Measurements from ENCODE around the gene GLS. TPM values are rescaled to one million over a fixed set of nuclear protein-coding genes. Genes with fewer than 3 reads are reported as not detected.

The GLS gene
- total RNA-seq, 4 donors from 2014 or later: 12.4 to 32.6 (median 21.8) TPM

GRCh38 chr2:191008286-191008685, 127.7 kb downstream of the GLS start:
- Histone ChIP-seq H3K36me3 (peaks cover 0 to 64% of the 10 kb centered on the region in 2 donors), H3K9me3 (no peaks in the 10 kb centered on the region), H3K27ac (no peak overlapping the region), H3K27me3 (no peaks in the 10 kb centered on the region), H3K4me1 (peaks cover 11 to 19% of the 10 kb centered on the region in 2 donors), H3K4me3 (no peak overlapping the region)
- in situ Hi-C loops (cut with MboI; ENCODE audit: low sequenced_read_pairs in 4 of 4): loop anchor here in 3 of 4 donors (25.0 kb wide), 2 partner anchors 121 to 679 kb away; partner anchors contain the start of genes NABP1 (in 2 of the 3) and GLS (in 1 of the 3)
- DNase-seq: no peak
- TF ChIP-seq, protein P1, sequence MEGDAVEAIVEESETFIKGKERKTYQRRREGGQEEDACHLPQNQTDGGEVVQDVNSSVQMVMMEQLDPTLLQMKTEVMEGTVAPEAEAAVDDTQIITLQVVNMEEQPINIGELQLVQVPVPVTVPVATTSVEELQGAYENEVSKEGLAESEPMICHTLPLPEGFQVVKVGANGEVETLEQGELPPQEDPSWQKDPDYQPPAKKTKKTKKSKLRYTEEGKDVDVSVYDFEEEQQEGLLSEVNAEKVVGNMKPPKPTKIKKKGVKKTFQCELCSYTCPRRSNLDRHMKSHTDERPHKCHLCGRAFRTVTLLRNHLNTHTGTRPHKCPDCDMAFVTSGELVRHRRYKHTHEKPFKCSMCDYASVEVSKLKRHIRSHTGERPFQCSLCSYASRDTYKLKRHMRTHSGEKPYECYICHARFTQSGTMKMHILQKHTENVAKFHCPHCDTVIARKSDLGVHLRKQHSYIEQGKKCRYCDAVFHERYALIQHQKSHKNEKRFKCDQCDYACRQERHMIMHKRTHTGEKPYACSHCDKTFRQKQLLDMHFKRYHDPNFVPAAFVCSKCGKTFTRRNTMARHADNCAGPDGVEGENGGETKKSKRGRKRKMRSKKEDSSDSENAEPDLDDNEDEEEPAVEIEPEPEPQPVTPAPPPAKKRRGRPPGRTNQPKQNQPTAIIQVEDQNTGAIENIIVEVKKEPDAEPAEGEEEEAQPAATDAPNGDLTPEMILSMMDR (IDR thresholded peaks at IDR 0.05 in 4 of 5, conservative IDR thresholded peaks at IDR 0.05 in 1 of 5): no peak
- no peak for TF ChIP-seq POLR2A (IDR thresholded peaks at IDR 0.05)
- ATAC-seq: no peak
- intact Hi-C loops (cut with DNase I; ENCODE audit: low total_unique reads): no loop called here

DNA sequence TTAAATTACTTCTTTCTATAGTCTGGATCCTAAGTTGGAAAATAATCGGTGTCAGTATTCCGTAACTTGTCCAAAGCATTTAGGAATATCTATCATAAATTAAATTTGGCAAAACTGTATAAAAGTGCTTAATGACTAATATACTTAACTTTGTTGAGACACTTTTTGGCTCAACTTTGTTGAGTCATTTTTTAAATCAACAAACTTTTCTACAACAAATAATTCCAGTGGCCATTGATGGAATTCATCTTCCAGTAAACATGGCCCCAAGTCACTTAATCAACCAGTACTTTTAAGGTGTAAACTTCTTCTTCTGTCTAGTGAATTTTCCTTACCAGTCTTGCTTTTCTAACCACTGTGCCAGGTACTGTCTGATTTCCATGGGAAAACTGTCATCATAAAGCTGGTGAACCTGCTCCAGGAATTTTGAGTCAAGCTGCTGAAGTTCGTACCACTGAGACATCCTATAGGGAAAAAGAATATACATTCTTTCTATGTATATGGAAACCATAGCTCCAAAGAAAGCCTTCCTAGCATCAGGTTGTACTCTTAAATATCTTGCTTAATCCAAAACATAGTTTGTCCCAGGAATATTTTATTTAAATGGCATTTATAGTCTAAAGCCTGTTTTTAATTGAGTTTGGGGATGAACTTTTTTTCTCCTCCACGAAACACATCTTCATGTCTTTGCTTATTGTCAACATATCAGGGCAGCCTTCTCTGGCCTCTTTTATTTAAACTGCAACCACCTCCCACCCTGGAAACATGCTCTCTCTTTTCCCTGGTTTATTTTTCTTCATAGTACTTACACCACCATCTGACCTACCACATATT, 129.1 kb downstream of the GLS start:
- ATAC-seq (no peak), DNase-seq (no peak)
- Histone ChIP-seq H3K27ac (no peak overlapping the region), H3K9me3 (no peaks in the 10 kb centered on the region), H3K4me1 (peaks cover 13 to 23% of the 10 kb centered on the region in 2 donors), H3K36me3 (peaks cover 0 to 49% of the 10 kb centered on the region in 2 donors), H3K4me3 (no peak overlapping the region), H3K27me3 (no peaks in the 10 kb centered on the region)
- TF ChIP-seq, protein P1 (IDR thresholded peaks at IDR 0.05 in 4 of 5, conservative IDR thresholded peaks at IDR 0.05 in 1 of 5): no peak
- TF ChIP-seq POLR2A (IDR thresholded peaks at IDR 0.05): no peak
- in situ Hi-C loops (cut with MboI; ENCODE audit: low sequenced_read_pairs in 4 of 4): loop anchor here in 3 of 4 donors (10.0 to 25.0 kb wide), 3 partner anchors 122 to 678 kb away; partner anchors contain the start of genes NABP1 (in 2 of the 3) and GLS (in 1 of the 3)
- intact Hi-C loops (cut with DNase I; ENCODE audit: low total_unique reads): loop anchor here (10.0 kb wide), 3 partner anchors 355 to 1345 kb away; partner anchors contain the start of genes ASNSD1 and NEMP2

DNA sequence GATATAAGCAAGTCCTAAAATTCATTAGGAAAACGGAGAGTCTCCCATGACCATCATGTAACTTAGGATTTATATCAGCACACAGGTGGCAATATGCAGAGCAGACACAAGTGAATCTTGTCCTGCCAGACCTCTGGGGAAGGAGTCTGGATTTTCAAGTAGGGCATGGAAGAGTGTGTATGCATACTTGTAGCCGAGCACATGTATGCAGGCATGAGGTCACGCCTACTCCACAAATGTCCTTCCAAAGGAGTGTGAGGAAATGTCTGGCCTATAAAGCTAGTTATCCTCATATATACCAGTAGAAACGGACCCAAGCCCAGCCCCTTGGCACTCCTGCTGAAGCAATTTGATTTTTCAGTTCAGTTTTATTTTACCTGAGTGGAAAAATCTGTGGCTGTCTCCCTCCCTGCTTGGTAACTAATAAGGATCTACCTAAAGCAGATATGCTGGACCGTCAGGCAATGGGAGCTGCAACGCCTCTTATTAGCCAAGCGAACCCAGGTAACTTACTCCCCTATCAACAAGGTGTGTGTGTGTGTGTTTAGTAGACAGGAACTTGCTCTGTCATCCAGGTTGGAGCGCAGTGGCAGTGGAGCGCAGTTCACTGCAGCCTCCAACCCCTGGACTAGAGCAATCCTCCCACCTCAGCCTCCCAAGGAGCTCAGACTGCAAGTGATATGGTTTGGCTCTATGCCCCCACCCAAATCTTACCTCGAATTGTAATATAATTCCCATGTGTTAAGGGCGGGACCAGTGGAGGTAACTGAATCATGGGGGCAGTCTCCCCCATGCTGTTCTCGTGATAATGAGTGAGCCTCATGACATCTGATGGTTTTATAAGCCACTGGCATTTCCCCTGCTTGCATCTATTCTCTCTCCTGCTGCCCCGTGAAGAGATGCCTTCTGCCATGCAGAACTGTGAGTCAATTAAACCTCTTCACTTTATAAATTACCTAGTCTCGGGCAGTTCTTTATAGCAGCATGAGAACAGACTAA, 130.6 kb downstream of the GLS start:
- ATAC-seq (no peak), DNase-seq (no peak)
- intact Hi-C loops (cut with DNase I; ENCODE audit: low total_unique reads): loop anchor here (10.0 kb wide), 3 partner anchors 356 to 1346 kb away; partner anchors contain the start of genes ASNSD1 and NEMP2
- Histone ChIP-seq H3K27ac (no peak overlapping the region), H3K4me1 (peaks cover 13 to 25% of the 10 kb centered on the region in 2 donors), H3K4me3 (no peak overlapping the region), H3K27me3 (no peaks in the 10 kb centered on the region), H3K9me3 (no peaks in the 10 kb centered on the region), H3K36me3 (peaks cover 0 to 35% of the 10 kb centered on the region in 2 donors)
- no peak for TF ChIP-seq POLR2A (IDR thresholded peaks at IDR 0.05)
- TF ChIP-seq, protein P1 (IDR thresholded peaks at IDR 0.05 in 4 of 5, conservative IDR thresholded peaks at IDR 0.05 in 1 of 5): no peak
- in situ Hi-C loops (cut with MboI; ENCODE audit: low sequenced_read_pairs in 4 of 4): loop anchor here in 3 of 4 donors (10.0 to 25.0 kb wide), 3 partner anchors 124 to 676 kb away; partner anchors contain the start of genes NABP1 (in 2 of the 3) and GLS (in 1 of the 3)

DNA sequence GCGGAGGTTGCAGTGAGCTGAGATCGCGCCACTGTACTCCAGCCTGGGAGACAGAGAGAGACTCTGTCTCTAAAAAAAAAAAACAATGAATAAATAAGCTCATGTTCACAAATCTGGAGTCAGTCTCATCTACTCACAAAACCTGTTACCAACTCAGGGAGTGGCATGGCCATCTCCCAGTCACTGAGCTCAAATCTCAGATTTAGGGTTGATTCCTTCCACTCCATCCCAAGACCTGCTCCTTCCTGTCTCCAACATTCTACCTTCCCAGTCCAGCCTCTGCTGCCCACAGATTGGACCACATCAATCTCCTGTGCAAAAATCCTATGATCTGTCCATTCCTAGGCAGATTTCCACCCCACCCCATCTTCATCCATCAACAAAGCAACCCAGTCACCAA, 131.7 kb downstream of the GLS start:
- Histone ChIP-seq H3K4me3 (peak overlapping the region in 3 of 4 donors; percentile 82 to 98 (median 95)), H3K9me3 (no peaks in the 10 kb centered on the region), H3K4me1 (peaks cover 13 to 25% of the 10 kb centered on the region in 2 donors), H3K36me3 (peaks cover 0 to 24% of the 10 kb centered on the region in 2 donors), H3K27me3 (no peaks in the 10 kb centered on the region), H3K27ac (peak overlapping the region in 3 of 4 donors; percentile 89 to 98 (median 94))
- DNase-seq (no peak), ATAC-seq (no peak)
- no peak for TF ChIP-seq POLR2A (IDR thresholded peaks at IDR 0.05)
- TF ChIP-seq, protein P1 (IDR thresholded peaks at IDR 0.05 in 4 of 5, conservative IDR thresholded peaks at IDR 0.05 in 1 of 5): no peak
- intact Hi-C loops (cut with DNase I; ENCODE audit: low total_unique reads): loop anchor here (1.0 to 10.0 kb wide), 4 partner anchors 8 to 1348 kb away; partner anchors contain the start of genes ASNSD1 and NEMP2
- in situ Hi-C loops (cut with MboI; ENCODE audit: low sequenced_read_pairs in 4 of 4): loop anchor here in 3 of 4 donors (10.0 to 25.0 kb wide), 3 partner anchors 125 to 675 kb away; partner anchors contain the start of genes NABP1 (in 2 of the 3) and GLS (in 1 of the 3)

Measured in gastrocnemius medialis (tissue), 4 donors.